Stomach (tissue), 4 donors: Measurements from ENCODE around the gene ETHE1.

Source experiments
- POLR2A ChIP-seq, 4 donors: fragments of 450-650 bp; IDR thresholded peaks; one replicate each; pipeline ENCODE4 v1.6.1; 2016; ENCODE audit warnings: antibody characterized with exemption in 4 of 4, control low read depth in 2 of 4, mild to moderate bottlenecking in 1 of 4, moderate library complexity in 1 of 4
- POLR2AphosphoS5 ChIP-seq, 3 donors: sonication (generic); formaldehyde crosslinking; IDR thresholded peaks; one replicate each; pipeline ENCODE4 v1.6.1; 2016; ENCODE audit warnings: antibody characterized with exemption in 3 of 3
- TF ChIP-seq, protein P1 (sequence below), 7 experiments: fragments of 450-650 bp in 4 of 7; fragments of 200-600 bp in 3 of 7; sonication (generic) in 3 of 7; IDR thresholded peaks; one replicate each; pipeline ENCODE4 v1.5.1; 2016 to 2019; ENCODE audit warnings: antibody characterized with exemption in 7 of 7, control low read depth in 2 of 7, mild to moderate bottlenecking in 1 of 7

- TF ChIP-seq, protein P1, sequence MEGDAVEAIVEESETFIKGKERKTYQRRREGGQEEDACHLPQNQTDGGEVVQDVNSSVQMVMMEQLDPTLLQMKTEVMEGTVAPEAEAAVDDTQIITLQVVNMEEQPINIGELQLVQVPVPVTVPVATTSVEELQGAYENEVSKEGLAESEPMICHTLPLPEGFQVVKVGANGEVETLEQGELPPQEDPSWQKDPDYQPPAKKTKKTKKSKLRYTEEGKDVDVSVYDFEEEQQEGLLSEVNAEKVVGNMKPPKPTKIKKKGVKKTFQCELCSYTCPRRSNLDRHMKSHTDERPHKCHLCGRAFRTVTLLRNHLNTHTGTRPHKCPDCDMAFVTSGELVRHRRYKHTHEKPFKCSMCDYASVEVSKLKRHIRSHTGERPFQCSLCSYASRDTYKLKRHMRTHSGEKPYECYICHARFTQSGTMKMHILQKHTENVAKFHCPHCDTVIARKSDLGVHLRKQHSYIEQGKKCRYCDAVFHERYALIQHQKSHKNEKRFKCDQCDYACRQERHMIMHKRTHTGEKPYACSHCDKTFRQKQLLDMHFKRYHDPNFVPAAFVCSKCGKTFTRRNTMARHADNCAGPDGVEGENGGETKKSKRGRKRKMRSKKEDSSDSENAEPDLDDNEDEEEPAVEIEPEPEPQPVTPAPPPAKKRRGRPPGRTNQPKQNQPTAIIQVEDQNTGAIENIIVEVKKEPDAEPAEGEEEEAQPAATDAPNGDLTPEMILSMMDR (IDR thresholded peaks at IDR 0.05), result no peak
- TF ChIP-seq POLR2AphosphoS5 (IDR thresholded peaks at IDR 0.05) (no peak), POLR2A (IDR thresholded peaks at IDR 0.05) (no peak)
Measured at GRCh38 chr19:43569657-43570056, 42.7 kb upstream of the ETHE1 start.
